PC-3 (cell line): ENCODE results near the gene SLC45A1.

Experiments used
- CTCF ChIP-seq: fragments of 300-600 bp; sonication (generic); conservative IDR thresholded peaks from 2 replicates; pipeline ENCODE4 v1.5.1; 2017; ENCODE audit warnings: antibody characterized with exemption, low read depth, mild to moderate bottlenecking, low read length
- EZH2 ChIP-seq: fragments of 300-600 bp; sonication (generic); IDR thresholded peaks from one replicate; pipeline ENCODE4 v1.6.1; 2017; ENCODE audit warnings: antibody characterized with exemption, mild to moderate bottlenecking, low read length; ENCODE audit not compliant: unreplicated experiment
- EZH2phosphoT487 ChIP-seq: fragments of 300-600 bp; sonication (generic); IDR thresholded peaks from 2 replicates; pipeline ENCODE4 v1.6.1; 2018; ENCODE audit warnings: mild to moderate bottlenecking, antibody characterized with exemption, low read length, borderline replicate concordance

DNA sequence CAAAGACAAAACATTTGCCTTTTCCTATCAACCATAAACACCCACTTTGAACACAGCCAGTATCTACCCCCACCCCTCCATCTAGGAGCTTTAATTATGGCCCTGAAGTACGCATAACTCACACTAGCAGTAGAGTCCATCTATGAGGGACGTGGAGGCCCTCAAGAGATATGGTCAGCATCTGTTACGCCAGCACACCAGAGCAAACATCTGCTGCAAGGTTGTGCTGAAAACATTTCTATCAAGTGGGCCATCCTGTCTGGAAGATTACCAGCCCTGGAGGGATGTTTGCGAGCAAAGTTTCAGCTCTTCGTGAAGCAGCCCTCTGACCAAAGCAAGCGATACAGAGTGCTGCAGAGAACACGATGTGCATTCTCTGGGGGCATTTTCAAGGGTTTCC, 74.6 kb downstream of the SLC45A1 start:
- TF ChIP-seq CTCF (no peak), EZH2 (no peak), EZH2phosphoT487 (no peak)
